Occipital lobe (tissue), 3 donors: ENCODE data around the gene ZNF672. TPM values are rescaled to one million over a fixed set of nuclear protein-coding genes. Genes with fewer than 3 reads are reported as not detected.
"Not testable (repeated sequence)": the region's sequence is repeated elsewhere in the genome, so short reads cannot be mapped to it uniquely, and the experiment has no call there.

ENCODE experiments used
- DNase-seq: peaks from one replicate; lab custom pipeline; 2025; lab: John Stamatoyannopoulos, UW
- small RNA-seq: library from RNA; depleted of rRNA; stranded (forward); fragments of <200 nt; gene quantifications from one replicate; pipeline ENCODE3, GENCODE V24; 2014
- total RNA-seq: library from RNA; depleted of rRNA; stranded (reverse); fragments of >200 nt; gene quantifications from one replicate; pipeline ENCODE4 v1.2.3, GENCODE V29; 2014

ZNF672 gene
- total RNA-seq, 1 donor from 2014 or later = 14.0 TPM

DNA sequence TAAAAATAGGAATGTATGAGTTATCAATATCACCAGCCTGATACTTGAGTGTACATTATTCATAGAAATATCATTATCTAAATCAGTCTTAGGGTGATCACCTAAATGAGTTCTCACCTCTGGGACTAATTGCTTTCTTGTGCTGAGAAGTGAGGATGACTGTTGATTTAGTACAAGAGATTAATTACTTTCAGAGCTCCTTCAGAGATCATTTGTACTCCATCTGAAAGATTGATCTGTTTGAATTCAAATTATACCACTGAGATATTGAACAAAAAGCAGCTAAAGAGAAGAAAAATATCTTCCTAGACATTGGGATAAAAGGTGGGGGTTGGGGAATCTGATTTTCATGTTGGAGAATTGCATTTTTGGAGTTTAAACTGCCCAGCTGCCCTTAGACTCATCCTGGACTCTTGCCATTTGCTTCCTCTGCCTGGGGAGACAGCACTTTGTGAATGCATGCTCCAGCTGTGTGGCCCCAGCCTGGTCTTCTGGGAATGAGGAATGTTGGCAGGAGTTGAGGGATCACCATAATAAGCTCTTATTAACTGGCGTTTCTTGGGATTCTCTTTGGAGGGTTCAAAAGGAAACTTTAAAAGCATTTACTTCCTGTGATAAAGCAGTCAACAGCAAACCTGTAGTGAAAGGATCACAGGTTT is 48.3 kb downstream of the ZNF672 start:
- DNase-seq = no peak

- not testable (repeated sequence) for DNase-seq
Observed at GRCh38 chr1:248889914-248890243, 51.9 kb downstream of the ZNF672 start.

DNA sequence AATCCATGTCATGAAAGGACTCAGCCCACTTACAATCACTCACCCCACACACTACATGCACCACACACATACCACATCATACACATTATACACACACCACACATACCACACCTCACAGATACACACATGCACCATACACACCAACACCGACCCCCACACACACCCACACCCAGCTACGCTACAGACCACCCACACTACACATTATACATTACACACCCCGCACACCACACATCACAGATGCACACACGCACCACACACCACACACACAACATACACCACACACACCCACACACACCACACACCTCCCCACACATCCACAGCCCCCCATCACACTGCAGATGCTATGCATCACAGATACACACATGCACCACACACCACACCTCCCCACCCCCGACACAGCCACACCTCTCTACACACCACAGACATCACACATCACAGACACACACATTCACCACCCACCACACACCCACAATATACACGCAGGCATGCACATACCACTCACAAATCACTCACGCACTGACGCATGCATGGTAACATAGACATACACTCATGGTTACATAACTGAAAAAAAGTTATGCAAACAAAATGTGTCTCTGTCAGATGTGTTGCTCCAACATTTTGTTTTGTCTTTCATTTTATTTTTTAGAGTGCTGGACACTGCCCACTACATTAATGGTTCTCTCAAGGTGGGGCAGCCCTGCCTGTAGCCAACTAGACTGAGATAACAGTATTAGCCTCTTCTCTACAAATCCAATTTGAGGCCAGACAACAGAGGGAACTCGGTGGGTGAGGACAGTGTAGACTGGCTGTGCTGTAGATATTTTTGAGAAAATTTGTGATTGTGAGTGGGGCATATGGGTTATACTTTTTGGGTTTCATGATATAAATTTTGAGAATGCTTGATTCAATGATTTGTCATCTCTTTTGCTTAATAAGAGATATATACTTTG is 52.8 kb downstream of the ZNF672 start:
- no peak for DNase-seq

DNA sequence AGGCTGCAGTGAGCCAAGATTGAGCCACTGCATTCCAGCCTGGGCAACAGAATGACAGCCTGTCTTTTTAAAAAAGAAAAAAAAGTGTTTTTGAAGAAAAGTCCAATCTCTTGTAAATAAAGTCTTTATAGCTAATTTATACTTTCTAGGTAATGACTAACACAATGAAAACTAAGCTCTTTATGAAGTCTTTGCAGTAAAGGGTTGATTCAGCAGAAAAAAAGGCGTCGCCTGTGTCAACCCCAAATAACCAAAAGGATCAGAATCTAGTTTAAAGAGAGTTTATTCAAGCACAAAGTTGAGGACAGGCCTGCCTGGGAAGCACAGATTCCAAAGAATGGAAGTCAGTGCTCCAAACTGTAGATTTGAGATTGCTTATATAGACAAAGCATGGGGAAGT is 53.7 kb downstream of the ZNF672 start:
- no peak for DNase-seq

- DNase-seq = no peak
Observed at GRCh38 chr1:248892590-248892989, 54.6 kb downstream of the ZNF672 start.

GRCh38 chr1:248894837-248895236 is 56.8 kb downstream of the ZNF672 start:
- no peak for DNase-seq

DNA sequence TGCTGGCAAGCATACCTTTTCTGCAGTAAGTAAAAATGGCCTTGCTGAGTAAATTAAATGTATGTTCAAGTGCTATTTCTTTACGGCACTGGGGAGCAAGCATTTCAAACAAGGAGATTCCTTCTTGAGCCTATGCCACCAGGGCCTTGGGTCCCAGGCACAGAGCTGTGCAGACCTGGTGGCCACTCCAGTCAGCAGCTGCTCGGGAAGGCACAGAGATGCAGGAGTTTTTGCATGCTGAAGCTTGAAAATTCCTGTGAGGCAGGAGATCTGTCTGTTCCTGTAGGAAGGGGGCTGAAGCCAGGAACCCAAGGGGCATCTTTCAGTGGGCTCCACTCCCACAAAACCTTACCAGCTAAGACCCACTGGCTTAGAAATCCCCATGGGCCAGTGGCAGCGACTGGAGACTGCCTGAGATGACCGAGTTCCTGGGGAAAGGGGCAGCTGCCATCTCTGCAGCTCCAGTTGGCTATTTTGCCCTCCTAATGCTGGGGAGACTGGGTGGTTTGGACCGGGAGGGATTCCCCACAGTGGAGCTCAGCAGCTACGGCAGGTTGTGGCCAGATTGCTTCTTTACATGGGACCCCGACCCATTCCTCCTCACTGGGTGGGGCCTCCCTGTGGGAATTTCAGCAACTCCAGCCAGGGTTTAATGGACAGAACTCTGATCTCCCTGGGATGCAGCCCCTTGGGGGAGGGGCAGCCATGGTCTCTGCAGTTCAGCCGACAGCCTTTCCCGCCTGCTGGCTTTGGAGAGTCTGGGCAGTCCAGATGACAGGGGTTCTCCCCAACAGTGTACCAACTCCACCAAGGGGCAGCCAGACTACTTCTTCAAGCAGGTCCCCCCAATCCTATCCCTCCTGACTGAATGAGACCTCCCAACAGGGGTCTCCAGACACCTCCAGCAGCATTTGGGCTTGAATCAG is 59.7 kb downstream of the ZNF672 start:
- DNase-seq = no peak

Small RNA genes within 50 kb of the gene (small RNA-seq; reads per million reads assigned to genes)
- gene MIR3124 = not detected

Other genes starting within 250 kb of the ZNF672 start
- gene OR2T10, start 240.5 kb upstream of the ZNF672 start, total RNA-seq = not detected
- not detected for gene OR2T11, start 203.1 kb upstream of the ZNF672 start, total RNA-seq
- not detected for gene OR2T35, start 192.9 kb upstream of the ZNF672 start, total RNA-seq
- not detected for gene OR2T27, start 182.7 kb upstream of the ZNF672 start, total RNA-seq
- gene OR14I1, start 135.5 kb upstream of the ZNF672 start, total RNA-seq = not detected
- gene LYPD8, start 82.5 kb upstream of the ZNF672 start, total RNA-seq = not detected
- 27.5 TPM for gene SH3BP5L, start 12.3 kb upstream of the ZNF672 start, total RNA-seq
- 27.0 TPM for gene ZNF692, start 20.9 kb downstream of the ZNF672 start, total RNA-seq
- 13.3 TPM for gene PGBD2, start 68.0 kb downstream of the ZNF672 start, total RNA-seq